GM18870 (cell line): ENCODE data around the gene CCDC93.
"Not testable (repeated sequence)": the region's sequence is repeated elsewhere in the genome, so short reads cannot be mapped to it uniquely, and the experiment has no call there.

Source experiments
- ATAC-seq: cut with Tn5 transposase; IDR thresholded peaks from one replicate; pipeline ENCODE4 v1.9.1; 2021; ENCODE audit warnings: moderate library complexity; ENCODE audit not compliant: unreplicated experiment

CCDC93 gene

DNA sequence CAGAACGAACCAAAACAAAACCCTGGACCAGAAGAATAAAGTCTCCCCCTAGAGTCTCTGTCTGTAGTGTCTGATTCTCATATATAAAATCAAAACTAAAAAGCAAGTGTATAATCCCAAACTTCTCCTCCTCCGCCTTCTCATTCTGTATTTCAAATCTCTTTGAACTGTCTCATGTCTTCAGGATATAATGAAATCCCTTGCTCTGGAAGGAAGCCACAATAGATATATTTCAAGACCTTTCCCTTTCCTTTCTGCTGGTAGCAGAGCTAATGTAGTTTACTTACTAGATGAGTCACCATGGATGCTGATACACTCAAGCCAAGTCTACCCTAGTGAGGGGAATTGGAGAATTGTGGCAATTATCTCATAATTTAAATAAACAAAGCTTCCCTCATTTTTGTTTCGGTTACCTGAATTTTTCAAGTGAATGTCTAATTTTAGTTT is 33.5 kb upstream of the CCDC93 start:
- no peak for ATAC-seq

DNA sequence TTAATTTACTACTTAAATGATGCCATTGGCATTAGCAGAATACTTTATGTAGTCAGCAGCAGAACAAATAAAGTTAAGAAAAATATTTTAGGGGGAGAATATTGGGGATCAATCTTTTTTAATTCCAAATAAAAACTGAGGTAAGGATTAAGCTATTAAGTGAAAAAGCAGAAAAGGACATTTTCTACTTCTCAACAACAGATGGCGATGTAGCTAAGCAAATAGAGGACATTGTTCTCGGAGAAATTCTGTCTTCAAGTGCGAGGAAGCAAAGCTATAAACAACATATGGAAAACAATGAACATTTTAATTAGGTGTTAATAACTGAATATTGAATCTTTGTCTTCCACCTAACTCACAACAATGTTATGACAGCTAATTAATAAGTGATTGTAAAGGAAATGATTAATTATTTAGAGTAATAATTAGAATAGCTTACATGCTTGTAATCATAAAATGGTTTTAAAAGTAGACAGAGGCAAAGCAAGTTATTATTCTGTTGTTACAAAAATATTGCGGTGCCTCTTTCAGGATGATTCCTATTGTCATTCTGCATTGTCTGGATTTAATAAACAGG is 32.9 kb upstream of the CCDC93 start:
- ATAC-seq, result no peak

GRCh38 chr2:118045286-118045685 is 31.4 kb upstream of the CCDC93 start:
- no peak for ATAC-seq

GRCh38 chr2:118044854-118045253 is 31.0 kb upstream of the CCDC93 start:
- no peak for ATAC-seq

- no peak for ATAC-seq
Observed at GRCh38 chr2:118044103-118044716, 30.3 kb upstream of the CCDC93 start.

DNA sequence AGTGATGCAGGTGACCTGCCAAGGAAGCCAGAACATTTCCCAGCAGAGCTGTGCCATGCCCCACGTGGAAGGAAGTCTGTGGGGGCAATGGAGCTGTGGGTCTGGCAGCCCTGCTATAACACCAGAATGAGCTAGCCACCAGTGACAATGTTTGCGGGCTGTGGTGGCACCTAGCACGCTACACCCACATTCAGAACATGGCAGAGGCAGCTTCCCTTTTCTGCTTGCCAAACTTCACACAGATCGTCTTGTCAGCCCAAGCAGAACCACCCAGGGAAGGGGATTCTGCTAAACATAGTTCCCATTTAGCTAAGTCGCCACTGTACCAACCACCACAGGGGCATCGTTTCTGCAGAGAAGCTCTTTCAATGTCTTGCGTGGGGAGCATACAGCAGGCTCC is 27.0 kb upstream of the CCDC93 start:
- ATAC-seq, result no peak

DNA sequence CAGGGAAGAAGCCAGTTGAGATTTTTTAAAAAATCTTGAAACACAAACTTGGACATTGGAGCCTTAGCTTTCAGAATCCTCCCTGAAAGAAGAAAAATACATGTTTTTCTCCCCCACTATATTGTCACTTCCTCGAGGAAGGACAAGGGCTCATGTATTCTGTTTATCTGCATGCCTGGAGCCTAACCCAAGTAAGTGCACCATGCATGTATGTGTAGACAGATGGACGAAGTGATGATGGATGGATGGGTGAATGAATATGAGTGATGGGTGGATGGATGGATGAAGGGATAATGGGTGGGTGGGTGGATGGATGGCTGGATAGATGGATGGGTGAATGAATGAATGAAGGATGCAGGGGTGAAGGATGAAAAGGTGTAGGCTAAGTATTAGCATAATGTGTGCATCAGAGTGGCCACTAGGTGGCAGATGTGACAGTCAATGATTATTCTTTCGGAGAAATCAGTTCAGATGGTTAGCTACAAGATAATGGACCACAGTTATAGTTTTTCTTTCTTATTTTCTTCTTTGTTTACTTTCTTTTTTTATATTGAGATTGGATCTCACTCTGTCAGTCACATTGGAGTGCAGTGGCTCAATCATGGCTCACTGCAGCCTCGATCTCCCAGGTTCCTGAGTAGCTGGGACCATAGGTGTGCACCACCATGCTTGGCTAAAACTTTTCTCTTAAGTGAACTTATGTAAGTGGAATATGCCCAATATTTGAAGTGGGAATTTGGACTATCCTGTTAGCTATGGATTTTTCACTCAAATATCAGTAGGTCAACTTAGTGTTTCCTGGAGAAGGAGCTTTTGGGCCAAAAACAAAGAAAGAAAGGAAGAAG is 18.5 kb upstream of the CCDC93 start:
- peak; percentile 97 for ATAC-seq

- no peak for ATAC-seq
Observed at GRCh38 chr2:118031566-118031965, 17.7 kb upstream of the CCDC93 start.

DNA sequence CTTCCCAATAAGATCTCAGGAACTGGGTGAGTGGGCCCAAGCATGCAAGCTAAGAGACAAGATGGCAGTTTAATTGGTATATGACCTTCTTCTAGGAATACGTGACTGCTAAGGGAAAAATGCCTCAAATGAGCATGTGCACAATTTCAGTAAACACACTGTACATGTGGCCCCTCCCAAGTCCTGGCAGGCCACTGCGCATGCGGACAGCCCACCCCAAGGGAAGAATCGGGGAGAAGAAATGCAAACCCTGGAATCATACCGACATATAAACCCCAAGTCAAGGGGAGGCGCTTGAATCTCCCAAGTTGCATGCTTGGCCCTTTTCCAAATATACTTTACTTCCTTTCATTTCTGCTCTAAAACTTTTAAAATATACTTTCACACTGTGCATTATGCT is 15.2 kb upstream of the CCDC93 start:
- ATAC-seq, result no peak

- ATAC-seq, result no peak
Observed at GRCh38 chr2:118021356-118021755, 7.5 kb upstream of the CCDC93 start.

GRCh38 chr2:118019821-118020220 is 6.0 kb upstream of the CCDC93 start:
- ATAC-seq, result no peak

GRCh38 chr2:118016911-118017310 is 3.0 kb upstream of the CCDC93 start:
- ATAC-seq, result no peak

DNA sequence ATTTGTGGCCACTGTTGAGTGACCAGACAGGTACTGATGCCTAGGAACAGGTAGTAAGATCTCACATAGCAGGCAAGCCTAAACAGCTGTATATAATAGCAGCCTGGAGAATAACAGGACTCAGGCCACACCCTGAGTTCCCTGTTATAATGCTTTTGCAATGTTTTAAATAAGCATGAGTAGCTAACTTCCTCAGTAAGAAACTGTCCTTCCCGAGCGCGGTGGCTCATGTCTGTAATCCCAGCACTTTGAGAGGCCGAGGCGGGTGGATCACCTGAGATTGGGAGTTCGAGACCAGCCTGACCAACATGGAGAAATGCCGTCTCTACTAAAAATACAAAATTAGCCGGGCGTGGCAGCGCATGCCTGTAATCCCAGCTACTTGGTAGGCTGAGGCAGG is 1.9 kb upstream of the CCDC93 start:
- not testable (repeated sequence) for ATAC-seq

GRCh38 chr2:118014492-118014824 is 588 bp upstream of the CCDC93 start:
- ATAC-seq, result no peak

DNA sequence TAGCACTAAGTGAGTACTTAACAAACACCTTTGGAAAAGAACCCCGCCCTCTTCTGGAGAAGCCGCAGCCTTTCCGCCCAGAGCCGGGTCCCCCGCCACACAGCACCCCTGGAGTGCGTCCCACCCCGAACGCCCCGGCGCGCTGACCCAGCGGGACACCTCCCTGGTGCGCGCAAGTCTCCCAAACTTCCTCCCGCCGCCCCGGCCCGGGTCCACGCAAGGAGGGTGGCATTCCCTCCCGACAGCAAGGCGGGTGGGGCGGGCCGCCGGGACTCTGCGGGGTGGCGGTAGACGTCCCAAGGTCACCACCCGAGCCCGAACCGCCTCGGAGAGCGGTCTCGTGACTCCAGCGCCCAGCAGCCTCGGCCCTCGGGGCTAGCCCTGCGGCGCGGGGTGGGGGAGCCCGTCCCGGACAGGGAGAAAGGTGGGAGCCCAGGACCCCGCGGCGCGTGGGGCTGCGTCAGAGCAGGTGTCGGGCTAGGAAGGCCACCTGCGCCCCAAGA is 598 bp downstream of the CCDC93 start:
- peak; percentile 32 for ATAC-seq

DNA sequence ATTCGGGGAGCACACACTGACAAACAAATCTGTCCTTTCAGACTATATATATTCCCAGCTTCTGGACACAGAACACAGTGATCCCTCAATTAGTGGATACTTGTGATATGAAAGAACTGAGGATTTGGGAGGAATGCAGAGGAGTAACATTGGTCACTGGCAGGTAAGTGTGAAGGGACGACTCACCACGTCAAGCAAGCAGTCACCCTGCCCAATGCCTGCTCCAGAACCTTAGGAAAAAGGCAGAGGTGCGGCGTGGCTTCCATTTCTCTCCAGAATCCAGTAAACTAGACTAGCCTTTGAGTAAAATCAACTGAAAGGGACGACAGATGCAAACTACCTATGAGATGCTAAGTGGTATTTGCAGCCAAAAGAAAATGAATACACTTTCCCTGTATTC is 1.1 kb downstream of the CCDC93 start:
- no peak for ATAC-seq

DNA sequence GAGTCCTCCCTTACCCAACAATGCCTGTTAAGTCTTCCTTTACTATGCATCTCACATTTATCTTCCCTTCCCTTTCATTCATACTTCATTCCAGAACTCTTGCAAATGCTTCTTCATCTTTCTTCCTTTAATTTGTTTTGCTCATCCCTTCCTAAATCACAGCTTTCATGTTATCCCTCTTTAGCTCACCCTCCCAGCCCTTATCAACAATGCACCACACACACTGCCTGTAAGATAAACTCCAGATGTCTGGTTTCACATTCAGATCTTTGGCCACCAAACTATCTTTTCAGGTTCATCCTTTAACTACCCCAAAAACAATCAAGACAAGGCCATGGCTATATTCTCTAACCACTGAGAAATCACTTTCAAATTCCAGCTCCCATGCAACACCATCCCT is 3.4 kb downstream of the CCDC93 start:
- no peak for ATAC-seq

- no peak for ATAC-seq
Observed at GRCh38 chr2:118006861-118007260, 7.0 kb downstream of the CCDC93 start.

- ATAC-seq, result no peak
Observed at GRCh38 chr2:118006326-118006725, 7.5 kb downstream of the CCDC93 start.

DNA sequence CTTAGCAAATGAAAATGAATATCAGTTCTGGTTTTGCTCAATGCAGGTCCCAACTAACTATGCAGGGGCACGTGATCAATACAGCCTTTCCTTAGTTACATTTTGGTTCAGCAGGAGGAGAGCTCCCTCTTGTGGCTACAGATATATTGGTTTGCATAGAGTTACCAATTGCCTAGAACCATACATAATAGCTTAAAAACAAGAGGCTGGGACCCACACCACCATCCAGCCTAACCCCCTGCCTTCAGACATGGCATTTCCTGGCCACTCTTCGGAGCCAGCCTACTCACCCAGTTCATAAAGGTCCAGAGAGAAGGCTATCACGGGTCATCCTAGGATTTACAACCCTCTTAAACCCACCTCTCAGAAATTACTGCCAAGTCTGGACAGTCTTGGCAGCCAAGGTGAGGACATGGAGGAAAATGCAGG is 10.5 kb downstream of the CCDC93 start:
- ATAC-seq, result peak; percentile 100

DNA sequence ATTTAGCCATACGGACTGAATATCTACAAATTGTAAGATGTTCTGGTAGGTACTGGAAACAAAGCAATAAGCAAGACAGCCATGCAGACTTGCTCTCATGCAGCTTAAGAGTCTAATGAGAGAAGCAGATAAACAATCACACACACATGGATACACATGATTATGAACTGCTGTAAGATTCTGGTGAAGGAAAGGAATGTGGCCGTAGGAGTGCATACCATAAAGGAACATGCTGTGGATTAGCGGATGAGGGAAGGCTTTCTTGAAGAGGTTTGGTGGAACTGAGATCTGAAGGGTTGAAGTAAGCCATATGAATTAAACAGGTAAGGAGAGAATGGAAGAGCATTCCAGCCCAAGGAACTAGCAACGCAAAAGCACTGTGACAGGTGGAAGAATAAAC is 13.8 kb downstream of the CCDC93 start:
- ATAC-seq, result no peak

- ATAC-seq, result no peak
Observed at GRCh38 chr2:117997872-117998454, 15.9 kb downstream of the CCDC93 start.
